IPS-15b (cell line): ENCODE results near the gene ZNF385C.

ENCODE experiments used
- H3K27me3 ChIP-seq: one replicate; pipeline ENCODE4 v1.6.1; 2013; ENCODE audit warnings: low read length; ENCODE audit not compliant: control insufficient read depth, insufficient read depth
- H3K36me3 ChIP-seq: one replicate; pipeline ENCODE4 v1.6.1; 2013; ENCODE audit warnings: low read length; ENCODE audit not compliant: control insufficient read depth, insufficient read depth
- H3K4me1 ChIP-seq: one replicate; pipeline ENCODE4 v1.6.1; 2013; ENCODE audit warnings: mild to moderate bottlenecking, low read length; ENCODE audit not compliant: control insufficient read depth, insufficient read depth
- H3K4me3 ChIP-seq: one replicate; pipeline ENCODE4 v1.5.1; 2013; ENCODE audit warnings: low read depth, low read length
- H3K9ac ChIP-seq: one replicate; pipeline ENCODE4 v1.6.1; 2013; ENCODE audit warnings: low read depth, mild to moderate bottlenecking, low read length
- H3K9me3 ChIP-seq: one replicate; pipeline ENCODE4 v1.6.1; 2013; ENCODE audit warnings: mild to moderate bottlenecking, low read length; ENCODE audit not compliant: control insufficient read depth, insufficient read depth

ZNF385C gene

DNA sequence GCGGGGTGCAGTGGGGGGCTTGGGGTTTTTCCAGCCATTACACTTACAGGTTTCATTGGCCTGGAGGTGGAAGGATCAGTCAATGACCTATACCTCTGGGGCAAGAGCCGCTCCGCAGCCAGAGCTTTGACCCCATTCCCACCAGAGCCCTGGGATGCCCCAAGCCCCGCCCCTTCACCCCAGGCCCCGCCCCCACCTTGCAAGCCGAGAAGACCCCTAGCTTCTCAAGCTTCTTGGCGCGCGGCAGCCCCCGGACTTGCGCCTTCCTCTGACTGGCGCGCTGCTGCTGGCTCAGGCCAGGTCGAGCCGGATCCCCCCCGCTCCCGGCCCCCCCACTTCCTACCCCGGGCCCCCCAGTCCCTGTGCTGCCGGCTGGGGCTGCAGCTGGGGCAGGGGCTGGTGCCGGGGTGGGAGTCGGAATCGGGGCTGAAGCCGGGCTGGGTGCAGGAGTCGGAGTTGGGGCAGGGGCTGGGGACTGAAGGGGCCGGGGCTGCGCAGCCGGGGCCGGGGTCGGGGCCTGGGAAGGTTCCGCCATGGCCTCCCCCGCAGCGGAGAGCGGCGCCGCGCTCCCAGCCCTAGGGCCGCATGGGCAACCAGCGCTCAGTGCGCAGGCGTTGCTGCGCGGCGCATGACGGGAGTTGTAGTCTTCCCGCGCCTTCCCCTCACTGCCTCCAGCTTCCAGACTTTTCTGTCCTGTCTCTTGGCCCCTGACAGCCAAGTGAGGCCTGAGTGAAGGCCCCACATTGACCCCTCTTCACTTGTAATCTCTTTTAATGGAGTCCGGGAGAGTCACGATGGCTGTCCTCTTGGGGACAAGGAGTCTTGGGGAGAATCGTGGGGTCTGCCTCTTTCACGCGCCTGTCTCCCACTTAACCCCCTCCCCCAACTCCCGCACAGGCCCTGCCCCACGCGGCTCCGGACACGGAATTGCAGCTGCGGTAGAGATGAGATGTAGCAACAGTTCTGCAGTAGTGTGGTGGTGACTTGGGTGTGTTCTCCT, 22.8 kb upstream of the ZNF385C start, which contains the start of gene KAT2A:
TSS of gene KAT2A (minus strand) at position 598 of the 1,000 bp plus-strand sequence. CDS start at position 535, 63 bp downstream.
- H3K4me1 ChIP-seq = peaks cover 5% of the 10 kb centered on the region
- no peaks in the 10 kb centered on the region for H3K27me3 ChIP-seq
- peak within 1 kb of the TSS; percentile 50 for H3K4me3 ChIP-seq
- peak within 1 kb of the TSS; percentile 70 for H3K9ac ChIP-seq
- H3K9me3 ChIP-seq = no peaks in the 10 kb centered on the region
- H3K36me3 ChIP-seq = peaks cover 18% of the 10 kb centered on the region

DNA sequence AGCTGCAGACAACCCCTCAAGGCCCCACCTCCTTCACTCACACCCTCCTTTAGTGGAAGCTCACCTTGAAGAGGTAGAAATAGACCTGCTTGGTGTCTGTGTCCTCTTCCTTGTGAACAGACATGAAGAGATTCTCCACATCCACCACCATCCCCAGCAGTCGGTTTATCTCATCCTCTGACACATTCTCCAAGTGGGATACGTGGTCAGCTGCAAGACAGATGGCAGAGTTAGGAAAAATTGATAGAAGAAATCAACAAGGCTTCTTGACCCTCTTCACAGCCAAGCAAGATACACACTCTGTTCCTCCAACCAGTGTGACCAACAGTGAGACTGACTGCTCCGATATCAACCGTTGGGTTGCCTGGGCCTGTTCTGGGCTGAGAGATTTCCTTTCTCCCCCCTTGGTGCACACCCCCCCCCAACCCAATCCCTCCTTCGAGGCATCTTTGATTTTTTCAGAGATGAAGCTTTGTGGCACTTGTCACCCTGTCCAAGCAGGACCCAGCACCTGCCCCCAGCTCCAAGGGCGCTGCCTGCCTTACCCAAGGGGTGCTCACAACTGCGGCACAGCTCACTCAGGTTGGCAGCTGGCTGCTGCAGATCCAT, 22.0 kb upstream of the ZNF385C start:
- peaks cover 16% of the 10 kb centered on the region for H3K36me3 ChIP-seq
- H3K9ac ChIP-seq = no peak overlapping the region
- H3K9me3 ChIP-seq = no peaks in the 10 kb centered on the region
- H3K4me3 ChIP-seq = peak overlapping the region; percentile 39
- H3K27me3 ChIP-seq = no peaks in the 10 kb centered on the region
- H3K4me1 ChIP-seq = peaks cover 5% of the 10 kb centered on the region

DNA sequence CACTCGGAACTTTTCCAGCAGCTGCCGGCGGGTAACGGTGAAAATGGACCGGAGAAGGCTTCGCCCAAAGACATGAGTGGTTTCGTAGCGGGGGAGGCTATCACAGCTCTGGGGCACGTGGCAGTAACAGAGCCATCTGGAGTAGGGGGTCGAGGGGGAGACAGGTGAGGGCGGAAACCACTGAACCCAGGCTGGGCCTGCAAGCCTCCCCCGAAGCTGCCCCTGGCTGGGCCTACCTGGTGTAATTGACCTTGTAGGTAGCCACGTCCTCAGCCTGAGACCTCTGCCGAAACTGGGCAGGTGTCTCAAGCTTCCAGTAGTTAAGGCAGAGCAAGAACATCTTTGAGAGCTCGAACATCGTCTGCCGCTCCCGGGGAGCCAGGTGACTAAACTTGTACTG, 21.0 kb upstream of the ZNF385C start:
- no peaks in the 10 kb centered on the region for H3K27me3 ChIP-seq
- no peak overlapping the region for H3K9ac ChIP-seq
- H3K36me3 ChIP-seq = peaks cover 22% of the 10 kb centered on the region
- no peaks in the 10 kb centered on the region for H3K9me3 ChIP-seq
- no peak overlapping the region for H3K4me3 ChIP-seq
- H3K4me1 ChIP-seq = peaks cover 5% of the 10 kb centered on the region

DNA sequence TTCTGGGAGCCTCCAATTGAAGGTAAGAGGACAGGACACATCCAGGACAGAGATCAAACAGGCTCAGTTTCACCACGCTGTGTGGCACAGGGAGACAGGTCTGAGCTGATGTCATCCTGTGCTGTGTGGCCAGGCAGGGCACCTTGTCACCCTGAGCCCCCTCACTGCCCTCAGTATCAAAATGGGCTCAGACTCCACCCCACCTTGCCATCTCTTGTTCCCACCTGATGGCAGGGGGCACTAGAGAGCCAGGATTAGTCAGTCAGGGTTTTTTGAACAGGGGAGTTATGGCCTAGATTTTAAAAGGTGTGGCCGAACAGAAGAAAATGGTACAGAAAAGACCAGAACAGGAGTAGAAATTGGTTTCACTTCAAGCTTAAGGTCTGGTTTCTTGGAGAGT, 20.3 kb upstream of the ZNF385C start:
- Histone ChIP-seq H3K9me3 (no peaks in the 10 kb centered on the region), H3K4me3 (no peak overlapping the region), H3K27me3 (no peaks in the 10 kb centered on the region), H3K9ac (no peak overlapping the region), H3K36me3 (peaks cover 28% of the 10 kb centered on the region), H3K4me1 (peaks cover 5% of the 10 kb centered on the region)

DNA sequence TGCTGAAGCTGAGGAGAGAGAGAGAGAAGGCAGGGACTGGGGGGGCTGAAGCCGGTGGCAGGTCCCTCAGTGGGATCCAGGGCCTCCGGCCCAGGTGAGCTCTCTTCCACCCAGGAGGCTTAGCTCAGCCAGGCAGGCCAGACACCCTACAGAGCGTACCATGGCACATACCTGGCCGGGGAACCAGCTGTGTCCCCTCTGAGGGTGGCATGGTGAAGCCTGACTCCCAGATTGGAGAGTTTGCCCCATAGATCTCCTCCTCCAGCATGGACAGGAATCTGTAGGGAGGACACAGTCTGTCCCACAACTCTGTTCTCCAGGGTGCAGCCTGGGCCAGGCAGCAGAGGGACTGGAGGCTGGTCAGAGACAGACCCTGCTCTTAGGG, 19.8 kb upstream of the ZNF385C start:
- Histone ChIP-seq H3K9ac (no peak overlapping the region), H3K4me3 (no peak overlapping the region), H3K36me3 (peaks cover 31% of the 10 kb centered on the region), H3K4me1 (peaks cover 5% of the 10 kb centered on the region), H3K27me3 (no peaks in the 10 kb centered on the region), H3K9me3 (no peaks in the 10 kb centered on the region)

DNA sequence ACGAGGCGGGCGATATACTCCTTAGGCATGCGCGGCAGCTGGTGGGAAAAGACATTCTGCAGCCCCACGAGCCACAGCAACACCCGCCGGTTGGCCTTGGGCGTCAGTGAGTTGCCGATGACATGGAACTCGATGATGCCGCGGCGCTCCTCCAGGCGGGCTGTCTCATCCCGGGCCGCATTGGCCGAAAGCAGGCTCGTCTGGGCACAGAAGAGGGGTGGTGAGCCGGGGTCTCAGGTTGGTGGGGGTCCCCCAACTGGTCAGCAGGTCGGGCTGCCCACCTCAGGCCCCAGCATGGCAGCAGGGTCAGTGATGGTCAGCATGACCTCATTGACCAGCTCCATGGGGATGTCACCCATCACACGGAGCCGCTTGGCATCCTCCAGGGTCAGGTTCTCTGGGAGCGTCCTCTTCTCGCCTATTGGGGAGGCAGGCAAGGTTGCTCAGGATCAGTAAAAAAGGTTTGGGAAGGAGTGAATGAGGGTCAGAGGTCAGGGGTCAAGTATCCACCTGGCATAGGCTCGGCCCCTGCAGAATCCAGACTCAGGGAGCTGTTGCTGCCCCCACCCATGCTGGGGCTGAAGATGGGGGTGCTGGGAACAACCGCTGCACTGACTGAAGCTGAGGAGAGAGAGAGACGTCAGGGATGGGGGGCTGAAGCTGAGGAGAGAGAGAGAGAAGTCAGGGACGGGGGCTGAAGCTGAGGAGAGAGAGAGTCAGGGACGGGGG, 19.3 kb upstream of the ZNF385C start:
- Histone ChIP-seq H3K9me3 (no peaks in the 10 kb centered on the region), H3K36me3 (peaks cover 31% of the 10 kb centered on the region), H3K9ac (no peak overlapping the region), H3K4me3 (no peak overlapping the region), H3K27me3 (no peaks in the 10 kb centered on the region), H3K4me1 (peaks cover 7% of the 10 kb centered on the region)

DNA sequence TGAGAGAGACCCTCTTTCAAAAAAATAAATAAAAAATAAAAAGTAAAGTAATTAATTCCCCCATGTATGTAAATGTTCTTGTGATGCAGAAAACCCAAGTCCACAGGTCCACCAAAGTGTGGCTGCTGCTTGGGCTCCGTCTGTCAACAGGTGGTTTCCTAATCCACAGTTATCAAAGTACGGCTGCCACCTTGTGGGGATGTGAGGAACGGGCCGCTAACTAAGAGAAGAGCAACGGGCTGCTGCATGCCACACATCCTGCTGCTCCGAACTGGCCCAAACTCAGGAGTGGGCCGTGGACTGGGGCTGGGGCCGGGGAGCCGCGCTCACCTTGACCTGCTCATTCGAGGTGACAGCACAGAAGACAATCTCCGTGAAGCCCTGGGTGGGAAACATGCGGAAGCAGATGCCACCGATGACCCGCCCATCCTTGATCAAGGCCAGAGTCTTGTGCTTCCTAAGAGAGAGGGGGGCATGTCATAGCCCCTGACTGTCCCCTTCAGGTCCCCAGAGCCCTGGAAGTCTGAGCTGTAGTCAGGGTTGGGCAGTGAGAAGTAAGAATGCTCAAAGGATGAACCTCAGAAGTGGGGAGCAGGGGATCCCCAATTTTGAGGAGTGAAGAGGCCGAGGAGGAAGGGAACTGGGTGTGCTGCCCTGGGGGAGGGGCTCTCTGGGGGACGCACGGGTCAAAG, 18.6 kb upstream of the ZNF385C start:
- H3K4me3 ChIP-seq = no peak overlapping the region
- H3K9me3 ChIP-seq = no peaks in the 10 kb centered on the region
- H3K4me1 ChIP-seq = peaks cover 7% of the 10 kb centered on the region
- peaks cover 31% of the 10 kb centered on the region for H3K36me3 ChIP-seq
- H3K27me3 ChIP-seq = no peaks in the 10 kb centered on the region
- H3K9ac ChIP-seq = no peak overlapping the region

DNA sequence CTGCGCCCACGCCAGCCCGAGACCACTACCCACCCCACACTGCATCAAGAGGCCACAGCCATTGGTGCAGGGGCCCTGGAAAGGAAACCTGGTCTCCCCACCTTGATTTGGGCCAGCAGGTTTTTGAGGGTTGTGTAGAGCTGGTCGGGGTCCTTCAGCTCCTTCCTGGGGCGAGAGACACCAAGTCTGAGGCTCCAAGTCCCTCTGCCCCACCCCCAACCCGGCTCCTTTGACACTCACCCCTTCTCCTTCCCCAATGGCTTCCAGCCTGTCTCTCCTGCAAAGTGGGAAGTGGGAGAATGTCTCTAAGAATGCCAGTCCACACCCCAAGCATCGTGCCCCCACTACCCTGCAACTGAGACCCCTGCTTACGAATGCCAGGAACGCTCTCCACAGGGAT, 15.8 kb upstream of the ZNF385C start:
- no peaks in the 10 kb centered on the region for H3K27me3 ChIP-seq
- peaks cover 31% of the 10 kb centered on the region for H3K36me3 ChIP-seq
- H3K4me1 ChIP-seq = peaks cover 2% of the 10 kb centered on the region
- no peaks in the 10 kb centered on the region for H3K9me3 ChIP-seq
- no peak overlapping the region for H3K4me3 ChIP-seq
- H3K9ac ChIP-seq = no peak overlapping the region

DNA sequence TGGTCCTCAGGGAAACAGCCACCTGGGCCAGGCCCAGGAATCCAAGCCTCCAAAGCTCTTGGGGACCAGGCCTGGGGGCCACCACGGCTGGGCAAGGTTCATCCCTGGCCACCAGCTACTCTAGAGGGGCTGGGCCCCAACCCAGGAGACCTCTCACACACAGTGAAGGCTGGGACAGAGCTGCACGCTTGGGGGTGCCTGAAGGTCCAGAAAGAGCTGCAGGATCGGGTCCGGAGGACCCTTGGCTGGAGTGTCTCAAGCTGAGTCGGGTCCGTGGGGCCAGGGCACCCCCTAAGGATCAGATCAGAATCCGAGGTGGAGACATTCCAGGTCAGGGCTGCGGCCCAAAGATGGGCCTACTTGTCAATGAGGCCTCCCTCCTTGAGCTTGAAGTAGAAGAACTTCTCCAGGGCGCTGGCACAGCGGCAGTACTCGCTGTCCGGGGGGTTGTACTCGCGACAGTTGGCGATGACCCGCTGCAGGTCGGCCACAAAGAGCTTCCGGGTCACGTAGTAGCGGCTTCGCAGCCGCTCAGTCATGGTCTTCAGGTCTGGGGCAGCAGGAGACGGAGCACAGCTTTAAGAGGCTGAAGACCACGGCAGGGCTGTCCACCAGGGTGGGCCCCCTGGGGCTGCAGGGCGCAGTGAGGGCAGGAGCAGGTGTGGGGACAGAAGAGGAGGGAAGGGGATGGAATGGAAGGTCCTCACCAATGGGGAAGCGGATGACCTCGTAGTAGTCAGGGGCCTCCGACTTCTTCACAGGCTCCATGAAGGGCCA, 15.2 kb upstream of the ZNF385C start:
- H3K4me3 ChIP-seq = no peak overlapping the region
- H3K9ac ChIP-seq = no peak overlapping the region
- H3K27me3 ChIP-seq = no peaks in the 10 kb centered on the region
- H3K36me3 ChIP-seq = peaks cover 33% of the 10 kb centered on the region
- H3K4me1 ChIP-seq = peaks cover 2% of the 10 kb centered on the region
- H3K9me3 ChIP-seq = no peaks in the 10 kb centered on the region

DNA sequence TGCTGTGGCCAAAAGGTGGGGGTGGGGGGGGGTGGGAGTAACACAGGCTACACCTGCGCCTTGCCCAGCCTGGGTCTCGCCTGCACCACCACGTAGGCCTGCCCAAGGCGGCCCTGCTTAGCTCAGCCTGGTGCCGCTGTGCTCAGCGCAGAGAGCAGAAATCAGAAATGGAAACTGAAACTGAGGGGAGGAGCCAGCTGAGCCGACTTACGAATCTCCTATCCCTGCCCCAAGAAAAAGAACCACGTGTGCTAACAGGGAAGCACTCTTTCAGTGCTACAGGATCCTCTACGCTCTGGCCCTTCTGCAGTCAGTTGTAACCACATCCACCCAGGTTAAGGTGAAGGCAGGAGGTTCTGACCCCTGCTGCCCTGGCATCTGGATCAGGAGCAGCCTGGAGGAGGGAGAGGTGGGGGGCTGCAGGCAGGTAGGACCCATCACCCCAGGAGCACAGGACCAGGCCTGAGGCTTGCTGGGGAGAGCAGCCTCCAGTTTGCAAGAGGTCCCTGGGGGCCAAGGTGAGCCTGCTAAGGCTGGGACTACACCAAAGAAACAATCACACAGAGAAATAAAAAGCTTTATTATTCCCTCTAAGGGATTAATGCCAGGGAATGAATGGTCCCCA, 14.4 kb upstream of the ZNF385C start, which contains the start of gene DHX58:
TSS of gene DHX58 (minus strand) at position 163 of the 625 bp plus-strand sequence. CDS start 822 bp downstream, outside the sequence.
- Histone ChIP-seq H3K27me3 (no peaks in the 10 kb centered on the region), H3K36me3 (peaks cover 26% of the 10 kb centered on the region), H3K9ac (no peak within 1 kb of the TSS), H3K9me3 (no peaks in the 10 kb centered on the region), H3K4me1 (peaks cover 6% of the 10 kb centered on the region), H3K4me3 (no peak within 1 kb of the TSS)
